Lower lobe of right lung (tissue), 2 donors: ENCODE results near the gene CCDC61. TPM values are rescaled to one million over a fixed set of nuclear protein-coding genes. Genes with fewer than 3 reads are reported as not detected.
A peak's percentile ranks its signal among the peaks of the same experiment; 100 is the strongest.

Experiments used
- ATAC-seq, 2 donors: fragments of 200-7000 bp; cut with Tn5 transposase; one replicate each; pipeline ENCODE4 v1.9.1; 2020 to 2022; ENCODE audit warnings: mild to moderate bottlenecking in 2 of 2, moderate library complexity in 2 of 2
- DNase-seq: peaks from one replicate; pipeline ENCODE4 v3.0.0-alpha.2; 2020
- H3K27ac ChIP-seq: fragments of 200-600 bp; one replicate; pipeline ENCODE4 v1.8.0; 2022
- H3K27me3 ChIP-seq: fragments of 200-600 bp; one replicate; pipeline ENCODE4 v1.8.0; 2022; ENCODE audit warnings: low read depth
- H3K36me3 ChIP-seq: fragments of 200-600 bp; one replicate; pipeline ENCODE4 v1.8.0; 2022; ENCODE audit warnings: mild to moderate bottlenecking
- H3K4me1 ChIP-seq: fragments of 200-600 bp; one replicate; pipeline ENCODE4 v1.8.0; 2022
- H3K4me3 ChIP-seq: fragments of 200-600 bp; one replicate; pipeline ENCODE4 v1.8.0; 2022; ENCODE audit warnings: mild to moderate bottlenecking
- H3K9me3 ChIP-seq: fragments of 200-600 bp; one replicate; pipeline ENCODE4 v1.8.0; 2022
- CTCF ChIP-seq: fragments of 200-600 bp; IDR thresholded peaks from one replicate; pipeline ENCODE4 v1.8.0; 2022; ENCODE audit warnings: antibody characterized with exemption, mild to moderate bottlenecking
- intact Hi-C: fragments of 100-400 bp; cut with DNase I; formaldehyde crosslinking; loops from one replicate; pipeline ENCODE4 v1.11.0; 2022
- microRNA-seq: library from miRNA; unstranded; fragments of <30 nt; microRNA quantifications from one replicate; pipeline ENCODE4 v1.2.0, GENCODE V29; 2020; ENCODE audit warnings: borderline number of aligned reads
- total RNA-seq: library from RNA; stranded (reverse); fragmentation: NEBNext Ultra II Directional; extraction: Animal tissue kit (Norgen Biotek cat#: 25700); gene quantifications from one replicate; pipeline ENCODE4 v1.2.1, GENCODE V29; 2021
- donor health status: DM: no; HTN: yes; CAD: no; lungs with severe emphysema.

CCDC61 gene
- total RNA-seq, 1 donor from 2014 or later, result 16.3 TPM

GRCh38 chr19:46065486-46066071 lies 70.3 kb downstream of the CCDC61 start:
- TF ChIP-seq CTCF, result no peak
- DNase-seq (no peak), ATAC-seq (no peak)
- intact Hi-C loops, result no loop called here
- H3K27ac ChIP-seq, result no peak overlapping the region
- H3K27me3 ChIP-seq, result peaks cover 50% of the 10 kb centered on the region
- H3K4me1 ChIP-seq, result no peaks in the 10 kb centered on the region
- no peak overlapping the region for H3K4me3 ChIP-seq
- H3K36me3 ChIP-seq, result no peaks in the 10 kb centered on the region
- no peaks in the 10 kb centered on the region for H3K9me3 ChIP-seq

- Histone ChIP-seq H3K27ac (no peak overlapping the region), H3K27me3 (peaks cover 57% of the 10 kb centered on the region), H3K9me3 (no peaks in the 10 kb centered on the region), H3K4me3 (no peak overlapping the region), H3K4me1 (no peaks in the 10 kb centered on the region), H3K36me3 (no peaks in the 10 kb centered on the region)
- ATAC-seq, result no peak
- intact Hi-C loops, result no loop called here
- no peak for DNase-seq
- TF ChIP-seq CTCF, result no peak
These were observed 71.2 kb downstream of the CCDC61 start for GRCh38 chr19:46066471-46066870.

GRCh38 chr19:46067691-46068090 lies 72.4 kb downstream of the CCDC61 start:
- no peaks in the 10 kb centered on the region for H3K4me1 ChIP-seq
- no peak overlapping the region for H3K4me3 ChIP-seq
- H3K36me3 ChIP-seq, result no peaks in the 10 kb centered on the region
- intact Hi-C loops, result no loop called here
- no peak overlapping the region for H3K27ac ChIP-seq
- no peak for DNase-seq
- H3K27me3 ChIP-seq, result peaks cover 57% of the 10 kb centered on the region
- ATAC-seq, result no peak
- H3K9me3 ChIP-seq, result no peaks in the 10 kb centered on the region
- TF ChIP-seq CTCF, result no peak

Small RNA genes within 50 kb of the gene (microRNA-seq; reads per million reads assigned to microRNA genes)
- 60.8 reads per million, percentile 43 among the genes with 10 or more reads in this experiment for gene MIR769

Other genes with a start within 250 kb of the CCDC61 start
- gene SIX5, start 226.2 kb upstream of the CCDC61 start, total RNA-seq, result 16.8 TPM
- gene DMPK, start 213.0 kb upstream of the CCDC61 start, total RNA-seq, result 42.6 TPM
- 47.4 TPM for gene DMWD, start 202.6 kb upstream of the CCDC61 start, total RNA-seq
- gene RSPH6A, start 180.2 kb upstream of the CCDC61 start, total RNA-seq, result 0.21 TPM
- 73.1 TPM for gene SYMPK, start 132.3 kb upstream of the CCDC61 start, total RNA-seq
- gene FOXA3, start 131.1 kb upstream of the CCDC61 start, total RNA-seq, result 0.68 TPM
- 21.4 TPM for gene IRF2BP1, start 109.3 kb upstream of the CCDC61 start, total RNA-seq
- 7.5 TPM for gene MYPOP, start 92.9 kb upstream of the CCDC61 start, total RNA-seq
- not detected for gene NANOS2, start 80.7 kb upstream of the CCDC61 start, total RNA-seq
- gene NOVA2, start 21.6 kb upstream of the CCDC61 start, total RNA-seq, result 18.8 TPM
- 3.0 TPM for gene PGLYRP1, start 27.6 kb downstream of the CCDC61 start, total RNA-seq
- gene IGFL4, start 45.5 kb downstream of the CCDC61 start, total RNA-seq, result not detected
- not detected for gene IGFL3, start 129.2 kb downstream of the CCDC61 start, total RNA-seq
- gene IGFL2, start 152.8 kb downstream of the CCDC61 start, total RNA-seq, result not detected
- gene IGFL1, start 234.3 kb downstream of the CCDC61 start, total RNA-seq, result not detected